Endometrium (tissue), 2 donors: ENCODE data around the gene ZNF358.

ENCODE experiments used
- FAIRE-seq: peaks from 2 replicates; lab custom pipeline; 2012; peaks lifted over from hg19 to GRCh38; lab: Jason Lieb, UNC
- donor health status: control.
- donor health status: control.

Gene ZNF358

DNA sequence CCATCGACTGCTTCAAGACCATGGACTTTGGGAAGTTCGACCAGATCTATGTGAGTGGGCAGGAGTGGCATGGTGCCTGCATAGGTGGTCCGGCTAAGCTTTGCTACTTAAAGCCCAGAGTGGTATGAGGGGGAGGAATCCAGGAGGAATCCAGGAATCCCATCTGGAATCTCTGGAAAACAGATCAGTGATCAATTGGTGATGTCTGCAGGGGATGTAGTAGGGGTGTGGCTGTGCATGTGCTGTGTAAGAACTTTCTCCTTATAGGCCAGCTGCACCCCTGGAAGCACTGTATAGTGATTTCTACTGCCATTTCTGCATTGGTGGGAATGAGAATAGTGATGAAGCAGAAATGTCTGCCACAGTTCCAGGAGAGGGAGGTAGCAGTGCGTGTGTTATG, 43.2 kb downstream of the ZNF358 start:
- no peak for FAIRE-seq

- no peak for FAIRE-seq
Observed at GRCh38 chr19:7560255-7560654, 44.4 kb downstream of the ZNF358 start.

DNA sequence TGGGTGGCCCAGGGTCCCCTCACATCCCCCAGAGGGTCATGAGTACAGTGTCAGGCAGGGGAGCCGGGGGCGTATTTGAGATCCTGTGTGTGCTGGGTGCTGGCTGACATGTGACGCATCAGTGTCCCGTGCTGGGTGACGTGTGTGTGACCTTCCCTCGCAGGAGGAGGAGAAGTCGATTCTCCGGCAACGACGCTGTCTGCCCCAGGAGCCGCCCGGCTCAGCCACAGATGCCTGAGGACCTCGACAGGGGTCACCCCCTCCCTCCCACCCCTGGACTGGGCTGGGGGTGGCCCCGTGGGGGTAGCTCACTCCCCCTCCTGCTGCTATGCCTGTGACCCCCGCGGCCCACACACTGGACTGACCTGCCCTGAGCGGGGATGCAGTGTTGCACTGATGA, 45.4 kb downstream of the ZNF358 start:
- no peak for FAIRE-seq

DNA sequence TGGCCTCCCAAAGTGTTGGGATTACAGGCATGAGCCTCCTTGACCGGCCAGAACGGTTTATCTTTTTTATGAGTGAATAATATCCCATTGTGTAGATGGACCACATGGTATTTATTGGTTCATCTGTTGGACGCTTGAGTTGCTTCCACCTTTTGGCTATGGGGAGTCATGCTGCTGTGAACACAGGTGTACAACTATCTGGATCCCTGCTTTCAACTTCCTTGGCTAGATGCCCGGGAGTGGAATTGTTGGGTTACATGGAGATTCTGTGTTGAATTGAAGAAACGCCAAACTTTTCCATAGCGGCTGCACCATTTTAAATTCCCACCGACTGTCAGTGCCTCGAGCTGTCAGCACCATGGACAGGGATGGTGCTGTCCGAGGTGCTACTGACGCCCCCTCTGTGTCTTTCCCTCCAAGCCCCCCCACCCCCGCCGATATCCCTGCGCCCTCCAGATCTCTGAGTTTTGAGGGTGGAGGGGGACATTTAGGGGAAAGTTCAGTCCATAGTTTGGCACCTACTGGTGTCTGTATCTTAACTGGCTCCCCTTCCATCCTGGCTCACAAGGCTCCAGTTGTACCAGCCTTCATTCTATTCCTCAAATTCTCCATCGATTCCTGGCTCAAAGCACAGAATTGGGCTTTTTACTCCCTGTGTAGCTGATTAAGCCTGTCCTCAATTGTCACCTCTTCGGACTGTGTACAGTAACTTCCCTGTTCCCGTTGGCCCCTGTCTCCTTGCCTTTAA, 46.9 kb downstream of the ZNF358 start:
- FAIRE-seq, result no peak

DNA sequence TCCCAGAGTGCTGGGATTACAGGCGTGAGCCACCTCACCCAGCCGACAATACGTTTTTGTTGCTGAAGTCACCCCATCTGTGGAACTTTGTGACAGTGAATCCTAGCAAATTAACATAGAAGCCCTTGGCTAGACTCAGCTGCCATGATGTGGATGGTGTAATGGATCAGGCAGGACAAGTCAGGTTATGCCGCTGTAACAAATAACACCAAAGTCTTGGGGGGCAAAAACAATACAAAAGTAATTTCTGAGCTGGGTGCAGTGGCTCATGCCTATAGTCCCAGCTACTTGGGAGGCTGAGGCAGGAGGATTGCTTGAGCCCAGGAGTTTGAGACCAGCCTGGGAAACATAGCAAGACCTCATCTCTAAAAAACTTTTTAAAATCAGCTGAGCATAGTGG, 49.0 kb downstream of the ZNF358 start:
- FAIRE-seq, result no peak

- no peak for FAIRE-seq
Observed at GRCh38 chr19:7565332-7565731, 49.4 kb downstream of the ZNF358 start.
